Fibroblast of mammary gland (primary cell): ENCODE data around the gene RAMP1.

Experiments used
- DNase-seq: peaks from one replicate; pipeline ENCODE4 v3.0.0-alpha.2; 2010; ENCODE audit warnings: low read depth
- H3K4me3 ChIP-seq: 2 replicates; pipeline ENCODE4 v1.5.1; 2011; ENCODE audit warnings: low read depth, mild to moderate bottlenecking, low read length, moderate library complexity; ENCODE audit not compliant: control insufficient read depth
- CTCF ChIP-seq: conservative IDR thresholded peaks from 2 replicates; pipeline ENCODE4 v1.5.1; 2011; ENCODE audit warnings: low read depth, low read length, inconsistent platforms; ENCODE audit not compliant: control insufficient read depth, insufficient read depth

Gene RAMP1

GRCh38 chr2:237886685-237887481 lies 27.5 kb downstream of the RAMP1 start:
- H3K4me3 ChIP-seq: no peak overlapping the region
- no peak for TF ChIP-seq CTCF
- peak; percentile 96 for DNase-seq

GRCh38 chr2:237888389-237888788 lies 29.0 kb downstream of the RAMP1 start:
- no peak overlapping the region for H3K4me3 ChIP-seq
- DNase-seq: peak; percentile 90
- TF ChIP-seq CTCF: no peak

- no peak for DNase-seq
- TF ChIP-seq CTCF: no peak
- H3K4me3 ChIP-seq: no peak overlapping the region
These were observed 29.6 kb downstream of the RAMP1 start for GRCh38 chr2:237889016-237889415.

- no peak overlapping the region for H3K4me3 ChIP-seq
- TF ChIP-seq CTCF: no peak
- DNase-seq: no peak
These were observed 30.4 kb downstream of the RAMP1 start for GRCh38 chr2:237889811-237890210.

GRCh38 chr2:237892478-237892877 lies 33.1 kb downstream of the RAMP1 start:
- no peak for DNase-seq
- no peak for TF ChIP-seq CTCF
- H3K4me3 ChIP-seq: no peak overlapping the region

- no peak for DNase-seq
- H3K4me3 ChIP-seq: no peak overlapping the region
- no peak for TF ChIP-seq CTCF
These were observed 33.7 kb downstream of the RAMP1 start for GRCh38 chr2:237892984-237893595.
